ENCODE results near the gene CACYBP. TPM values are rescaled to one million over a fixed set of nuclear protein-coding genes. Genes with fewer than 3 reads are reported as not detected.

CACYBP gene
- total and polyA plus RNA-seq, 7 donors: 41.3 to 107 (median 85.3) TPM

DNA sequence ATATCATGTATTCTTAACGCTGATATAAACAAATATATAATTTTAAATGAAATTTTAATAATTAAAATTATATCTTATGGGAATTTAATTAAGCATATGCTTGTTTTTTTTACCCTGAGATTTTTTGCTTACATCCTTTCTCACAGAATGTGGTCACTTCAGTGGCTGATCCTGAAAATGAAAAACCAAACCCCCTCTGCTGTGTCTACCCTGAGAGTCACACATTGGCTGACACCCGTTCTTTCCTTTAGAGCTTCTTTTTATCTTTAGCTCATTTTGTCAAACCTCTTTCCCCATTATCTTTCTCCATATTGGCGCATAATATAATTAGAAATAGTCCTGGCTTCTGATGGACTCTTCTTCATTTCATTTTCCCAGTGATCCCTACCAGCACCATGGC lies 10.8 kb upstream of the CACYBP start:
- peaks cover 0 to 8% (median 4%) of the 10 kb centered on the region in 4 donors for H3K4me1 ChIP-seq
- H3K9me3 ChIP-seq: no peaks in the 10 kb centered on the region
- whole genome bisulfite sequencing, 2 donors: 83 to 87% methylated on average over 3 of the region's 3 CpGs
- intact Hi-C loops (cut with DNase I): no loop called here
- H3K36me3 ChIP-seq: no peaks in the 10 kb centered on the region
- H3K27ac ChIP-seq: peak overlapping the region in 2 of 4 donors; percentile 76
- TF ChIP-seq POLR2A (IDR thresholded peaks at IDR 0.05): no peak
- H3K4me3 ChIP-seq: no peak overlapping the region
- DNase-seq: no peak
- no peaks in the 10 kb centered on the region for H3K27me3 ChIP-seq

DNA sequence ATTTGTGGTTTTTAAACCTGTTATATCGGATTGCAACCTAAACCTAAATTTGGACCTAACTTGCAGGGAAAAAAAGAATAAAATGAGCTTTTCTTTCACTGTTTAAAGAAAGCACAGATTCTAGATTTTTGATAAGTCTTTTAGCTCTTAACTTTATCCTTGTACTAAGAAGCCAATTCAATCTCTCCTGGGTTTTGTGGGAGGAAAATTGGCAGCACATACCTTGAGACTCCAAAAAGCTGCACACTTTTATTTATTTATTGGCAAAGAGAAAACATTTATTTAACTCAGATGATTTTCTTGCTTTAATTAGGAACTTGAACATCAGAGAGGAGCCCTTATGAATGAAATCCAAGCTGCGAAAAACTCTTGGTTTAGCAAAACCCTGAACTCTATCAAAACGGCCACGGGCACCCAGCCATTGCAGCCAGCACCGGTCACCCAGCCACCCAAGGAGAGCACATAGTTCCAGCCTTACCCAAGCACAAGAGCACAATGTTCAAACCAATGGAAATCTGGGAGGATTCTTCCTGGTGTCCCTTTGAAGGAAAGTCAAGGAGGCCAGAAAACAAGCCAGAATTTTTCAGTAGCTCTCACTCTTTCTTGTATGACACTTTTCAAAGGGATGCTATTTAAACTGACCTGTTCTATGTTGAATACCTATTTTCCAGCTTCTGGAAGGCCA lies 10.1 kb upstream of the CACYBP start:
- DNase-seq: no peak

DNA sequence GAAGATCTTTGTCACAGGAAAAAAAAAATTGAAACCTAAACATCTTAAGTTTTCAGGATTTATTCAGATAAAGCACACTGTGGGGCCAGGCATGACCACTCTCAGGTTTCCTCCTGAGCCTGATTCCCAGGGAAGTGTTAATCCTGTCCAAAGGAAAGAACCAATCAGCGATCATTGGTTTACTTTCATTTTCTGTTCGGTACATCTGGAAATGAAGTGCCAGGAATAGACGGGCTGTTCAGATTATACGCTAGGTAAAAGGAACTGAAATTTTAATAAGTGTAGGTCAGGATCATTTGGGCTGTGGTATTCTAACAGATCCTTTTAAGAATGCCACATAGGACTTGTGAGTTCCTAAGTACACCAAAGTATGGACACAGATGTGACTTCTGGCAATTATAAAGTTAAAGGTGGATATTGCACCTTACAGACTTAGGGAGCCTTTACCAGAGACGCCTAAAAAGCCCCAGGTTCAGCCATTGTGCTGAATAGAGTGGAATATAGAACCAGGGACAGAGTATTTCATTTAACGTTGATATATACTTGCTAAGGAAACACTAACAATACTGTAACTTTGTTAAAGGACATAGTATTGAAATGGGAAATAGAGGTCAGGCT lies 9.3 kb upstream of the CACYBP start:
- Histone ChIP-seq H3K4me3 (peak overlapping the region; percentile 44 to 51 (median 50)), H3K9me3 (no peaks in the 10 kb centered on the region), H3K36me3 (no peaks in the 10 kb centered on the region), H3K4me1 (peaks cover 0 to 8% (median 4%) of the 10 kb centered on the region in 4 donors), H3K27ac (peak overlapping the region; percentile 76 to 80 (median 78)), H3K27me3 (no peaks in the 10 kb centered on the region)
- no peak for DNase-seq
- intact Hi-C loops (cut with DNase I): loop anchor here (10.0 kb wide), 2 partner anchors 966 to 1556 kb away; partner anchors contain the start of gene RC3H1
- 5 to 13% methylated on average over 6 of the region's 6 CpGs for WGBS, 2 donors
- peak in 3 of 4 donors; percentile 31 to 38 (median 31) for TF ChIP-seq POLR2AphosphoS5 (IDR thresholded peaks at IDR 0.05)
- TF ChIP-seq, protein P1, sequence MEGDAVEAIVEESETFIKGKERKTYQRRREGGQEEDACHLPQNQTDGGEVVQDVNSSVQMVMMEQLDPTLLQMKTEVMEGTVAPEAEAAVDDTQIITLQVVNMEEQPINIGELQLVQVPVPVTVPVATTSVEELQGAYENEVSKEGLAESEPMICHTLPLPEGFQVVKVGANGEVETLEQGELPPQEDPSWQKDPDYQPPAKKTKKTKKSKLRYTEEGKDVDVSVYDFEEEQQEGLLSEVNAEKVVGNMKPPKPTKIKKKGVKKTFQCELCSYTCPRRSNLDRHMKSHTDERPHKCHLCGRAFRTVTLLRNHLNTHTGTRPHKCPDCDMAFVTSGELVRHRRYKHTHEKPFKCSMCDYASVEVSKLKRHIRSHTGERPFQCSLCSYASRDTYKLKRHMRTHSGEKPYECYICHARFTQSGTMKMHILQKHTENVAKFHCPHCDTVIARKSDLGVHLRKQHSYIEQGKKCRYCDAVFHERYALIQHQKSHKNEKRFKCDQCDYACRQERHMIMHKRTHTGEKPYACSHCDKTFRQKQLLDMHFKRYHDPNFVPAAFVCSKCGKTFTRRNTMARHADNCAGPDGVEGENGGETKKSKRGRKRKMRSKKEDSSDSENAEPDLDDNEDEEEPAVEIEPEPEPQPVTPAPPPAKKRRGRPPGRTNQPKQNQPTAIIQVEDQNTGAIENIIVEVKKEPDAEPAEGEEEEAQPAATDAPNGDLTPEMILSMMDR (IDR thresholded peaks at IDR 0.05): no peak

More for the DNA sequence above, 10.1 kb upstream of the CACYBP start:
- intact Hi-C loops (cut with DNase I): loop anchor here (10.0 kb wide), 2 partner anchors 965 to 1555 kb away; partner anchors contain the start of gene RC3H1
- no peaks in the 10 kb centered on the region for H3K36me3 ChIP-seq
- 75 to 86% methylated on average over 5 of the region's 5 CpGs for WGBS, 2 donors
- no peaks in the 10 kb centered on the region for H3K27me3 ChIP-seq
- TF ChIP-seq POLR2AphosphoS5 (IDR thresholded peaks at IDR 0.05) (no peak), POLR2A (IDR thresholded peaks at IDR 0.05) (no peak)
- H3K9me3 ChIP-seq: no peaks in the 10 kb centered on the region
- H3K27ac ChIP-seq: peak overlapping the region; percentile 76 to 80 (median 78)
- peaks cover 0 to 8% (median 4%) of the 10 kb centered on the region in 4 donors for H3K4me1 ChIP-seq
- peak overlapping the region in 3 of 4 donors; percentile 50 to 51 (median 51) for H3K4me3 ChIP-seq

DNA sequence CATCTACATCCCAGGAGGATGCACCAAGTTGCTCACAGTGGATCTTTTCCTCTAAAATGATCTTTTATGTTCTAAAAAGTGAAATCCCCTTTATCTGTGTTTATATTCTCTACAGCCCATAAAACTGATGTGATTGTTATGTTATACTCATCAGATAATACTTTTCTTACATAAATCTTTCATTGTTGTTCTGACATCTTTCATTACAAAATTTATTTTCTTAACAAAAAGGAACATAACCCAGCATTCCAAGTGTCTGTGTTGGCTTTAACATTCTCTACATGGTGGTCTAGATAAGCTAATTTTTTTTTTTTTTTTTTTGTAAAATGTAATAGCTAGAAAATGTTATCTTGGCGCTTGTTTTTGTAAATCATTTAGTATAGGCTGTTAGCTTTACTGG lies 8.3 kb upstream of the CACYBP start:
- 97 to 98% methylated on average over 1 of the region's 1 CpG for WGBS, 2 donors

DNA sequence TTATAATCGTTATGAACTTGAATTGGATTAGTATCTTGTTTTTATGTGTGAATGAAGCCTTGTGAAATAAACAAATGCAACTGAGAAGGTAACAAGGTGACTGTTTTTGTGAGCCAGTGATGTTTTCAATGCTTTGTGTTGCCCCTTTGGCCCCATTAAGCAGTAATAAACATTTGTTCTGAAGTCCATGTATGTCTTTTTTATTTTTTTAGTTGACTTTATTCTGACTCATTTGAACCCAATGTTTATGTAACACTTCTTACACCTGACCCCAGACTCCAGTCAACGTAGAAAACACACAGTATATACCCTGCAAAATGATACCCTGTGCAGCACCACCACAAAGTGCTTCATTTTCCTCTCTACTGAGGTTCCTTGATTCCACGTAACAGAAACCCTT lies 4.6 kb upstream of the CACYBP start:
- Histone ChIP-seq H3K27me3 (no peaks in the 10 kb centered on the region), H3K27ac (no peak overlapping the region), H3K4me3 (no peak overlapping the region), H3K4me1 (peaks cover 0 to 9% (median 5%) of the 10 kb centered on the region in 4 donors), H3K36me3 (no peaks in the 10 kb centered on the region), H3K9me3 (no peaks in the 10 kb centered on the region)
- no peak for DNase-seq
- WGBS, 2 donors: 69 to 82% methylated on average over 3 of the region's 3 CpGs
- intact Hi-C loops (cut with DNase I): loop anchor here (5.0 to 10.0 kb wide), 3 partner anchors 970 to 1560 kb away; partner anchors contain the start of genes GAS5, RC3H1 and ZBTB37
- no peak for TF ChIP-seq POLR2A (IDR thresholded peaks at IDR 0.05)
- no peak for TF ChIP-seq POLR2AphosphoS5 (IDR thresholded peaks at IDR 0.05)
- TF ChIP-seq EP300 (IDR thresholded peaks at IDR 0.05): no peak
- TF ChIP-seq, protein P1 (IDR thresholded peaks at IDR 0.05): no peak

More for the DNA sequence above, 8.3 kb upstream of the CACYBP start:
- no peak overlapping the region for H3K4me3 ChIP-seq
- no peaks in the 10 kb centered on the region for H3K36me3 ChIP-seq
- H3K9me3 ChIP-seq: no peaks in the 10 kb centered on the region
- TF ChIP-seq EP300 (IDR thresholded peaks at IDR 0.05): no peak
- TF ChIP-seq, protein P1 (IDR thresholded peaks at IDR 0.05): no peak
- no peak for TF ChIP-seq POLR2A (IDR thresholded peaks at IDR 0.05)
- TF ChIP-seq POLR2AphosphoS5 (IDR thresholded peaks at IDR 0.05): no peak
- DNase-seq: no peak
- peak overlapping the region in 1 of 4 donors; percentile 76 for H3K27ac ChIP-seq
- peaks cover 0 to 8% (median 4%) of the 10 kb centered on the region in 4 donors for H3K4me1 ChIP-seq
- intact Hi-C loops (cut with DNase I): loop anchor here (10.0 kb wide), 2 partner anchors 967 to 1557 kb away; partner anchors contain the start of gene RC3H1
- no peaks in the 10 kb centered on the region for H3K27me3 ChIP-seq
